Esophagus squamous epithelium (tissue), 5 donors: ENCODE results near the gene CTSH. TPM values are rescaled to one million over a fixed set of nuclear protein-coding genes. Genes with fewer than 3 reads are reported as not detected.

ENCODE experiments used
- DNase-seq: peaks from one replicate; lab custom pipeline; 2025; lab: John Stamatoyannopoulos, UW
- H3K27ac ChIP-seq, 4 donors: fragments of 200-600 bp; sonication (generic); one replicate each; pipeline ENCODE4 v1.5.1; 2016 to 2019; ENCODE audit warnings: mild to moderate bottlenecking in 1 of 4
- H3K27me3 ChIP-seq, 4 donors: fragments of 200-600 bp; sonication (generic); 1 replicate in 3 of 4; 2 replicates in 1 of 4; pipeline versions ENCODE4 v1.5.1 to v1.6.0; 2017 to 2021; ENCODE audit warnings: antibody characterized with exemption in 1 of 4
- H3K36me3 ChIP-seq, 3 donors: fragments of 200-600 bp; sonication (generic); one replicate each; pipeline ENCODE4 v1.5.1; 2016 to 2019
- H3K4me1 ChIP-seq, 3 donors: fragments of 200-600 bp; sonication (generic); one replicate each; pipeline ENCODE4 v1.5.1; 2017 to 2019
- H3K4me3 ChIP-seq, 4 donors: fragments of 200-600 bp; sonication (generic); 1 replicate in 3 of 4; 2 replicates in 1 of 4; pipeline ENCODE4 v1.5.1; 2016 to 2019; ENCODE audit warnings: mild to moderate bottlenecking in 2 of 4, moderate library complexity in 1 of 4
- H3K9me3 ChIP-seq, 3 donors: fragments of 200-600 bp; sonication (generic); one replicate each; pipeline ENCODE4 v1.5.1; 2016 to 2019
- CTCF ChIP-seq, 6 experiments: fragments of 450-650 bp in 4 of 6; fragments of 200-600 bp in 2 of 6; sonication (generic) in 2 of 6; IDR thresholded peaks; one replicate each; pipeline ENCODE4 v1.5.1; 2016 to 2019; ENCODE audit warnings: antibody characterized with exemption in 6 of 6, mild to moderate bottlenecking in 4 of 6, moderate library complexity in 4 of 6
- POLR2A ChIP-seq, 4 donors: fragments of 450-650 bp; IDR thresholded peaks; one replicate each; pipeline ENCODE4 v1.6.1; 2017; ENCODE audit warnings: antibody characterized with exemption in 4 of 4, mild to moderate bottlenecking in 4 of 4, moderate library complexity in 3 of 4
- WGBS, 2 donors: methylation state at CpG; one replicate each; pipeline ENCODE4 v1.1.5; 2018; 5-methylcytosine and 5-hydroxymethylcytosine counted together
- intact Hi-C: fragments of 100-400 bp; cut with DNase I; formaldehyde crosslinking; loops from one replicate; pipeline ENCODE4 v1.15.0; 2022
- total RNA-seq, 4 donors: library from RNA; depleted of rRNA; stranded (reverse); fragments of >200 nt; gene quantifications; one replicate each; pipeline ENCODE4 v1.1.0, GENCODE V29; 2016
- donor health status: DM: yes; HTN: yes; CAD: no.

The CTSH gene
- total RNA-seq, 4 donors from 2014 or later: 19.7 to 115 (median 69.6) TPM

GRCh38 chr15:78991476-78991875 lies 46.6 kb upstream of the CTSH start:
- WGBS, 2 donors: 87 to 89% methylated on average over 5 to 7 of the region's 10 CpGs
- H3K4me3 ChIP-seq: no peak overlapping the region
- H3K27ac ChIP-seq: no peak overlapping the region
- H3K4me1 ChIP-seq: peaks cover 5 to 29% (median 17%) of the 10 kb centered on the region in 3 donors
- H3K9me3 ChIP-seq: no peaks in the 10 kb centered on the region
- no peak for DNase-seq
- no peaks in the 10 kb centered on the region for H3K27me3 ChIP-seq
- H3K36me3 ChIP-seq: no peaks in the 10 kb centered on the region
- intact Hi-C loops: no loop called here
- no peak for TF ChIP-seq CTCF (IDR thresholded peaks at IDR 0.05)
- TF ChIP-seq POLR2A (IDR thresholded peaks at IDR 0.05): no peak

- Histone ChIP-seq H3K27me3 (no peaks in the 10 kb centered on the region), H3K27ac (no peak overlapping the region), H3K4me3 (no peak overlapping the region), H3K4me1 (peaks cover 5 to 29% (median 17%) of the 10 kb centered on the region in 3 donors), H3K9me3 (no peaks in the 10 kb centered on the region), H3K36me3 (no peaks in the 10 kb centered on the region)
- WGBS, 2 donors: 40 to 86% methylated on average over 1 of the region's 1 CpG
- DNase-seq: no peak
- intact Hi-C loops: no loop called here
- TF ChIP-seq CTCF (IDR thresholded peaks at IDR 0.05): no peak
- no peak for TF ChIP-seq POLR2A (IDR thresholded peaks at IDR 0.05)
These were observed 45.4 kb upstream of the CTSH start for GRCh38 chr15:78990278-78990677.

GRCh38 chr15:78989701-78990240 lies 44.9 kb upstream of the CTSH start:
- H3K9me3 ChIP-seq: no peaks in the 10 kb centered on the region
- H3K4me1 ChIP-seq: peaks cover 5 to 29% (median 17%) of the 10 kb centered on the region in 3 donors
- DNase-seq: no peak
- no peak overlapping the region for H3K4me3 ChIP-seq
- WGBS, 2 donors: 78 to 91% methylated on average over 7 to 9 of the region's 9 CpGs
- TF ChIP-seq CTCF (IDR thresholded peaks at IDR 0.05) (no peak), POLR2A (IDR thresholded peaks at IDR 0.05) (no peak)
- H3K36me3 ChIP-seq: no peaks in the 10 kb centered on the region
- peak overlapping the region in 1 of 4 donors; percentile 81 for H3K27ac ChIP-seq
- intact Hi-C loops: no loop called here
- no peaks in the 10 kb centered on the region for H3K27me3 ChIP-seq

GRCh38 chr15:78988361-78988911 lies 43.6 kb upstream of the CTSH start:
- intact Hi-C loops: no loop called here
- Histone ChIP-seq H3K27me3 (no peaks in the 10 kb centered on the region), H3K36me3 (no peaks in the 10 kb centered on the region), H3K27ac (peak overlapping the region; percentile 28 to 84 (median 70)), H3K9me3 (no peaks in the 10 kb centered on the region), H3K4me3 (no peak overlapping the region), H3K4me1 (peaks cover 5 to 29% (median 17%) of the 10 kb centered on the region in 3 donors)
- peak; percentile 11 for DNase-seq
- WGBS, 2 donors: 7 to 18% methylated on average over 6 of the region's 7 CpGs
- TF ChIP-seq CTCF (IDR thresholded peaks at IDR 0.05): no peak
- TF ChIP-seq POLR2A (IDR thresholded peaks at IDR 0.05): no peak

GRCh38 chr15:78987556-78988360 lies 42.9 kb upstream of the CTSH start:
- no peaks in the 10 kb centered on the region for H3K36me3 ChIP-seq
- H3K9me3 ChIP-seq: no peaks in the 10 kb centered on the region
- H3K4me3 ChIP-seq: no peak overlapping the region
- WGBS, 2 donors: 67 to 73% methylated on average over 9 to 10 of the region's 10 CpGs
- intact Hi-C loops: no loop called here
- DNase-seq: no peak
- TF ChIP-seq POLR2A (IDR thresholded peaks at IDR 0.05): no peak
- TF ChIP-seq CTCF (IDR thresholded peaks at IDR 0.05): no peak
- peaks cover 5 to 29% (median 17%) of the 10 kb centered on the region in 3 donors for H3K4me1 ChIP-seq
- H3K27ac ChIP-seq: peak overlapping the region; percentile 28 to 84 (median 69)
- H3K27me3 ChIP-seq: no peaks in the 10 kb centered on the region
